Keratinocyte (primary cell): ENCODE results near the gene RPL37A. TPM values are rescaled to one million over a fixed set of nuclear protein-coding genes. Genes with fewer than 3 reads are reported as not detected.

Experiments
- DNase-seq: peaks from one replicate; pipeline ENCODE4 v3.0.0-alpha.2; 2011; ENCODE audit warnings: low read depth, missing footprints, low spot score
- FAIRE-seq: peaks from 2 replicates; lab custom pipeline; 2011; peaks lifted over from hg19 to GRCh38; lab: Jason Lieb, UNC
- H2AFZ ChIP-seq: 2 replicates; pipeline ENCODE4 v1.6.0; 2012; ENCODE audit warnings: low read length, control low read depth, inconsistent platforms; ENCODE audit not compliant: control insufficient read depth
- H3K27ac ChIP-seq: 2 replicates; pipeline ENCODE4 v1.5.1; 2011; ENCODE audit warnings: low read length; ENCODE audit not compliant: control insufficient read depth, insufficient read depth
- H3K27me3 ChIP-seq: 3 replicates; pipeline ENCODE4 v1.6.0; 2011; ENCODE audit warnings: low read length; ENCODE audit not compliant: control insufficient read depth, insufficient read depth; ENCODE audit errors: extremely low read depth
- H3K36me3 ChIP-seq, 2 experiments: 2 replicates in 1 of 2; 3 replicates in 1 of 2; pipeline ENCODE4 v1.5.1; 2011; ENCODE audit warnings: low read length in 2 of 2, mild to moderate bottlenecking in 1 of 2; ENCODE audit not compliant: control insufficient read depth in 2 of 2, insufficient read depth in 2 of 2; ENCODE audit errors: extremely low read depth in 1 of 2
- H3K4me1 ChIP-seq: 3 replicates; pipeline ENCODE4 v1.5.1; 2011; ENCODE audit warnings: low read length; ENCODE audit not compliant: control insufficient read depth, insufficient read depth; ENCODE audit errors: extremely low read depth
- H3K4me2 ChIP-seq: 3 replicates; pipeline ENCODE4 v1.6.0; 2011; ENCODE audit warnings: low read depth, low read length; ENCODE audit not compliant: control insufficient read depth, insufficient read depth; ENCODE audit errors: extremely low read depth
- H3K4me3 ChIP-seq, 3 experiments: fragments of 200-600 bp in 1 of 3; sonication (generic) in 1 of 3; 2 replicates in 2 of 3; 3 replicates in 1 of 3; pipeline ENCODE4 v1.5.1; 2011 to 2016; ENCODE audit warnings: low read length in 3 of 3, mild to moderate bottlenecking in 3 of 3, control low read depth in 2 of 3, inconsistent platforms in 1 of 3, low read depth in 1 of 3, mixed read lengths in 1 of 3, mixed run types in 1 of 3, moderate library complexity in 1 of 3; ENCODE audit not compliant: control insufficient read depth in 2 of 3, insufficient read depth in 2 of 3; ENCODE audit errors: extremely low read depth in 1 of 3
- H3K79me2 ChIP-seq: 2 replicates; pipeline ENCODE4 v1.6.0; 2012; ENCODE audit warnings: low read length; ENCODE audit not compliant: control insufficient read depth, insufficient read depth
- H3K9ac ChIP-seq: 3 replicates; pipeline ENCODE4 v1.6.0; 2011; ENCODE audit warnings: low read length; ENCODE audit not compliant: control insufficient read depth, insufficient read depth; ENCODE audit errors: extremely low read depth
- H3K9me1 ChIP-seq: 3 replicates; pipeline ENCODE4 v1.6.0; 2011; ENCODE audit warnings: low read length; ENCODE audit not compliant: control insufficient read depth, insufficient read depth; ENCODE audit errors: extremely low read depth
- H3K9me3 ChIP-seq: 2 replicates; pipeline ENCODE4 v1.5.1; 2012; ENCODE audit warnings: low read depth, low read length; ENCODE audit not compliant: control insufficient read depth
- H4K20me1 ChIP-seq: 3 replicates; pipeline ENCODE4 v1.6.0; 2011; ENCODE audit warnings: low read length; ENCODE audit not compliant: control insufficient read depth, insufficient read depth; ENCODE audit errors: extremely low read depth
- EZH2 ChIP-seq: IDR thresholded peaks from one replicate; pipeline ENCODE4 v1.6.1; 2012; ENCODE audit warnings: inconsistent platforms, mild to moderate bottlenecking, low read length, moderate library complexity
- dilution Hi-C: fragments of 300-500 bp; cut with MboI; formaldehyde crosslinking; loops from one replicate; pipeline ENCODE4 v1.7.0; 2020; ENCODE audit warnings: low sequenced_read_pairs; ENCODE audit not compliant: extremely low pct_ligation_motif_present
- polyA plus RNA-seq, 5 experiments: library from polyadenylated mRNA; depleted of rRNA in 3 of 5; stranded (reverse) in 3 of 5; stranded (forward) in 1 of 5; unstranded in 1 of 5; fragments of >200 nt; gene quantifications; 1 replicate in 1 of 5; 2 replicates in 3 of 5; 3 replicates in 1 of 5; pipeline versions ENCODE4 v1.2.1 to v1.2.3, GENCODE V29; 2011 to 2012; ENCODE audit warnings: missing spikeins in 2 of 5, low read depth in 1 of 5, low replicate concordance in 1 of 5
- TF ChIP-seq, protein P1 (sequence below), 3 experiments: IDR thresholded peaks in 1 of 3; conservative IDR thresholded peaks in 1 of 3; optimal IDR thresholded peaks in 1 of 3; 2 replicates in 2 of 3; 3 replicates in 1 of 3; pipeline versions ENCODE3 to v1.5.1; 2011; ENCODE audit warnings: low read length in 3 of 3, mild to moderate bottlenecking in 3 of 3, moderate library complexity in 2 of 3, control low read depth in 1 of 3, inconsistent platforms in 1 of 3; ENCODE audit not compliant: insufficient read depth in 2 of 3; ENCODE audit errors: extremely low read depth in 1 of 3

RPL37A gene
- polyA plus RNA-seq, 1 donor (not counting 4 experiments of a cell fraction or from before 2014, with no cell fraction given): 4,257 TPM

DNA sequence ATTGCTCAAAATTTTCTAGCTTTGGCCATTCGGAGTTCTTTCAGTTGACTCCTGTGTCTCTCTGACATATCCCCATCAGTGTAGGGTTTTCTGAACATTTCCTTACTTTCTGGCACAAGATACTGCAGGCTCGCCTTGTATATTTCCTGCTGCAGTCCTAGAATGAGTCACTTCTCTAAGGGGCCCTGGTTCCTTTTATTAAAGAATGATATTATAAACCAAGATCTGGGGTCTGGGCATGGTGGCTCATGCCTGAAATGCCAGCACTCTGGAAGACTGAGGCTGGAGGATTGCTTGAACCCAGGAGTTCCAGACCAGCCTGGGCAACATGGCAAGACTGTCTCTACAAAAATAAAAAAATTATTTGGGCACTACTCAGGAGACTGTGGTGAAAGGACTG is 3.0 kb upstream of the RPL37A start:
- Histone ChIP-seq H3K4me1 (peaks cover 41% of the 10 kb centered on the region), H2AFZ (no peak overlapping the region), H3K27me3 (no peaks in the 10 kb centered on the region), H3K4me2 (no peak overlapping the region), H3K9ac (no peak overlapping the region), H3K36me3 (peaks cover 8 to 15% of the 10 kb centered on the region in 2 experiments), H3K4me3 (no peak overlapping the region), H3K9me1 (no peaks in the 10 kb centered on the region), H4K20me1 (peaks cover 6% of the 10 kb centered on the region), H3K79me2 (peaks cover 29% of the 10 kb centered on the region), H3K27ac (no peak overlapping the region), H3K9me3 (no peaks in the 10 kb centered on the region)
- TF ChIP-seq, protein P1, sequence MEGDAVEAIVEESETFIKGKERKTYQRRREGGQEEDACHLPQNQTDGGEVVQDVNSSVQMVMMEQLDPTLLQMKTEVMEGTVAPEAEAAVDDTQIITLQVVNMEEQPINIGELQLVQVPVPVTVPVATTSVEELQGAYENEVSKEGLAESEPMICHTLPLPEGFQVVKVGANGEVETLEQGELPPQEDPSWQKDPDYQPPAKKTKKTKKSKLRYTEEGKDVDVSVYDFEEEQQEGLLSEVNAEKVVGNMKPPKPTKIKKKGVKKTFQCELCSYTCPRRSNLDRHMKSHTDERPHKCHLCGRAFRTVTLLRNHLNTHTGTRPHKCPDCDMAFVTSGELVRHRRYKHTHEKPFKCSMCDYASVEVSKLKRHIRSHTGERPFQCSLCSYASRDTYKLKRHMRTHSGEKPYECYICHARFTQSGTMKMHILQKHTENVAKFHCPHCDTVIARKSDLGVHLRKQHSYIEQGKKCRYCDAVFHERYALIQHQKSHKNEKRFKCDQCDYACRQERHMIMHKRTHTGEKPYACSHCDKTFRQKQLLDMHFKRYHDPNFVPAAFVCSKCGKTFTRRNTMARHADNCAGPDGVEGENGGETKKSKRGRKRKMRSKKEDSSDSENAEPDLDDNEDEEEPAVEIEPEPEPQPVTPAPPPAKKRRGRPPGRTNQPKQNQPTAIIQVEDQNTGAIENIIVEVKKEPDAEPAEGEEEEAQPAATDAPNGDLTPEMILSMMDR (optimal IDR thresholded peaks at IDR 0.05 in 1 of 3, IDR thresholded peaks at IDR 0.05 in 1 of 3, conservative IDR thresholded peaks at IDR 0.05 in 1 of 3; ENCODE audit: extremely low read depth in 1 of 3, insufficient read depth in 2 of 3, low read length in 3 of 3): no peak
- no peak for TF ChIP-seq EZH2
- dilution Hi-C loops: no loop called here
- DNase-seq (no peak), FAIRE-seq (no peak)

GRCh38 chr2:216497382-216498069 is 1.1 kb upstream of the RPL37A start:
- no peaks in the 10 kb centered on the region for H3K27me3 ChIP-seq
- peaks cover 14 to 33% of the 10 kb centered on the region in 2 experiments for H3K36me3 ChIP-seq
- no peaks in the 10 kb centered on the region for H3K9me1 ChIP-seq
- peak overlapping the region; percentile 62 to 96 (median 79) for H3K4me3 ChIP-seq
- H3K79me2 ChIP-seq: peaks cover 48% of the 10 kb centered on the region
- no peak for DNase-seq
- H3K9me3 ChIP-seq: no peaks in the 10 kb centered on the region
- no peak overlapping the region for H3K27ac ChIP-seq
- no peak for TF ChIP-seq EZH2
- TF ChIP-seq, protein P1 (optimal IDR thresholded peaks at IDR 0.05 in 1 of 3, IDR thresholded peaks at IDR 0.05 in 1 of 3, conservative IDR thresholded peaks at IDR 0.05 in 1 of 3; ENCODE audit: extremely low read depth in 1 of 3, insufficient read depth in 2 of 3, low read length in 3 of 3): no peak
- peak overlapping the region; percentile 84 for H2AFZ ChIP-seq
- peaks cover 15% of the 10 kb centered on the region for H4K20me1 ChIP-seq
- FAIRE-seq: no peak
- dilution Hi-C loops: no loop called here
- H3K4me2 ChIP-seq: peak overlapping the region; percentile 90
- peaks cover 48% of the 10 kb centered on the region for H3K4me1 ChIP-seq
- peak overlapping the region; percentile 94 for H3K9ac ChIP-seq
